HUES48 (cell line): Measurements from ENCODE around the gene LCMT2.

ENCODE experiments used
- H3K27ac ChIP-seq: one replicate; pipeline ENCODE4 v1.7.0; 2013; ENCODE audit warnings: low read depth, low read length, inconsistent platforms
- H3K27me3 ChIP-seq: 2 replicates; pipeline ENCODE4 v1.6.1; 2013; ENCODE audit warnings: mild to moderate bottlenecking, low read length; ENCODE audit not compliant: control insufficient read depth, insufficient read depth
- H3K36me3 ChIP-seq: 2 replicates; pipeline ENCODE4 v1.6.1; 2013; ENCODE audit warnings: low read length; ENCODE audit not compliant: control insufficient read depth, insufficient read depth
- H3K4me1 ChIP-seq: 2 replicates; pipeline ENCODE4 v1.6.1; 2013; ENCODE audit warnings: mild to moderate bottlenecking, low read length; ENCODE audit not compliant: control insufficient read depth, insufficient read depth
- H3K4me3 ChIP-seq: 2 replicates; pipeline ENCODE4 v1.5.1; 2013; ENCODE audit warnings: mild to moderate bottlenecking, low read depth, low read length
- H3K9ac ChIP-seq: 2 replicates; pipeline ENCODE4 v1.6.1; 2013; ENCODE audit warnings: mild to moderate bottlenecking, low read depth, low read length, moderate library complexity
- H3K9me3 ChIP-seq: 2 replicates; pipeline ENCODE4 v1.6.1; 2013; ENCODE audit warnings: low read length; ENCODE audit not compliant: control insufficient read depth, insufficient read depth

Gene LCMT2, protein sequence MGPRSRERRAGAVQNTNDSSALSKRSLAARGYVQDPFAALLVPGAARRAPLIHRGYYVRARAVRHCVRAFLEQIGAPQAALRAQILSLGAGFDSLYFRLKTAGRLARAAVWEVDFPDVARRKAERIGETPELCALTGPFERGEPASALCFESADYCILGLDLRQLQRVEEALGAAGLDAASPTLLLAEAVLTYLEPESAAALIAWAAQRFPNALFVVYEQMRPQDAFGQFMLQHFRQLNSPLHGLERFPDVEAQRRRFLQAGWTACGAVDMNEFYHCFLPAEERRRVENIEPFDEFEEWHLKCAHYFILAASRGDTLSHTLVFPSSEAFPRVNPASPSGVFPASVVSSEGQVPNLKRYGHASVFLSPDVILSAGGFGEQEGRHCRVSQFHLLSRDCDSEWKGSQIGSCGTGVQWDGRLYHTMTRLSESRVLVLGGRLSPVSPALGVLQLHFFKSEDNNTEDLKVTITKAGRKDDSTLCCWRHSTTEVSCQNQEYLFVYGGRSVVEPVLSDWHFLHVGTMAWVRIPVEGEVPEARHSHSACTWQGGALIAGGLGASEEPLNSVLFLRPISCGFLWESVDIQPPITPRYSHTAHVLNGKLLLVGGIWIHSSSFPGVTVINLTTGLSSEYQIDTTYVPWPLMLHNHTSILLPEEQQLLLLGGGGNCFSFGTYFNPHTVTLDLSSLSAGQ

DNA sequence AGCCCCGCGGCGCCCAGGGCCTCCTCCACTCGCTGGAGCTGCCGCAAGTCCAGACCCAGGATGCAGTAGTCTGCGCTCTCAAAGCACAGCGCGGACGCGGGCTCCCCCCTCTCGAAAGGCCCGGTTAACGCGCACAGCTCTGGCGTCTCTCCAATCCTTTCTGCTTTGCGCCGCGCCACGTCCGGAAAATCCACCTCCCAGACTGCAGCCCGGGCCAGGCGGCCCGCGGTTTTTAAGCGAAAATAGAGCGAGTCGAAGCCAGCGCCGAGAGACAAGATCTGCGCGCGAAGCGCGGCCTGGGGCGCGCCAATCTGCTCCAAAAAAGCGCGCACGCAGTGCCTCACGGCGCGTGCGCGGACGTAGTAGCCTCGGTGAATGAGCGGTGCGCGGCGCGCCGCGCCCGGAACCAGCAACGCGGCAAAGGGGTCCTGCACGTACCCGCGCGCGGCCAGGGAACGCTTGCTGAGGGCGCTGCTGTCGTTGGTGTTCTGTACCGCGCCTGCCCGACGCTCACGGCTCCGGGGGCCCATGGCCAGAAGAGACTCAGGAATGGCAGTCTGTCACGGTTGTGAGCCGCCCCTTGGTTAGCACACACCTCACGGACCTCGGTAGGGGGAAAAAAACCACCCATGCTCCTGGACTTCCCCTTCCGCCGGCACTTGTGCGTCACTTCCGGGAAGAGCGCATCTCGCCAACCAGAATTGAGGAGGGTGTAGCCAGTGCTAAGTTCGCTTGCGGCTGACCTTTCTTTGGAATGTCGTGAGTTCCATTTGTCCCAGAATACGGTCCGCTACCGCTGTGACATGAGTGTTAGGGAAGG, at the start of gene LCMT2:
TSS of gene LCMT2 (minus strand) at position 614 of the 820 bp plus-strand sequence. CDS start at position 530, 84 bp downstream.
- H3K27ac ChIP-seq, result peak within 1 kb of the TSS; percentile 96
- H3K27me3 ChIP-seq, result no peaks in the 10 kb centered on the region
- no peaks in the 10 kb centered on the region for H3K9me3 ChIP-seq
- peak within 1 kb of the TSS; percentile 92 for H3K9ac ChIP-seq
- peak within 1 kb of the TSS; percentile 72 for H3K4me3 ChIP-seq
- H3K4me1 ChIP-seq, result peaks cover 8% of the 10 kb centered on the region
- peaks cover 15% of the 10 kb centered on the region for H3K36me3 ChIP-seq

- H3K27me3 ChIP-seq, result no peaks in the 10 kb centered on the region
- H3K4me1 ChIP-seq, result no peaks in the 10 kb centered on the region
- H3K9me3 ChIP-seq, result no peaks in the 10 kb centered on the region
- no peak overlapping the region for H3K4me3 ChIP-seq
- H3K9ac ChIP-seq, result no peak overlapping the region
- H3K27ac ChIP-seq, result no peak overlapping the region
- H3K36me3 ChIP-seq, result peaks cover 61% of the 10 kb centered on the region
Observed at GRCh38 chr15:43378601-43379000, 48.2 kb upstream of the LCMT2 start.

DNA sequence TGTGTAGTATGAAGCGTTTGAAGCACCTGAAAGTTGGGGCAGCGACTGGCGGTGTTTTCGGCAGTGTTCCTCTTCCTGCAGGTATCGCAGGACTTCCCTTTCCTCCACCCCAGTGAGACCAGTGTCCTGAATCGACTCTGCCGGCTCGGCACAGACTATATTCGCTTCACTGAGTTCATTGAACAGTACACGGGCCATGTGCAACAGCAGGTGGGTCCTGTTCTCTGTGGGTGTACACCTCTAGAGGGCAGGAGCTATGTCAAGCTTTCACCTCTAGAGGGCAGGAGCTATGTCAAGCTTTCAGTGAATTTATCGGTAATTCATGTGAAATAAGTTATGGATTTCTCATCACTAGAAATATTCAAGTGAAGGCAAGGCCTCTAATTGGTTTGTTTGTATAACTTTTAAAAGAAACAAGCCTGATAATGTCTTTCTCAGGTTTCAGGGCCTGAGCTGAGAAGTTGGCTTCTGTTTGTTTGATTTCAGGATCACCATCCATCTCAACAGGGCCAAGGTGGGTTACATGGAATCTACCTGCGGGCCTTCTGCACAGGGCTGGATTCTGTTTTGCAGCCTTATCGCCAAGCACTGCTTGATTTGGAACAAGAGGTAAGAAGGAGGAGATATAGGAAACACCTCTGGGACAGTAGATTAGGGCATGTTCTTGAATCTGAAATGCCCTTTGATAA, 45.8 kb upstream of the LCMT2 start:
- H3K9me3 ChIP-seq, result no peaks in the 10 kb centered on the region
- no peak overlapping the region for H3K27ac ChIP-seq
- H3K4me3 ChIP-seq, result no peak overlapping the region
- no peaks in the 10 kb centered on the region for H3K27me3 ChIP-seq
- H3K4me1 ChIP-seq, result no peaks in the 10 kb centered on the region
- no peak overlapping the region for H3K9ac ChIP-seq
- peaks cover 43% of the 10 kb centered on the region for H3K36me3 ChIP-seq

- Histone ChIP-seq H3K36me3 (peaks cover 26% of the 10 kb centered on the region), H3K4me1 (no peaks in the 10 kb centered on the region), H3K27me3 (no peaks in the 10 kb centered on the region), H3K9ac (peak within 1 kb of the TSS; percentile 84), H3K4me3 (peak within 1 kb of the TSS; percentile 97), H3K9me3 (no peaks in the 10 kb centered on the region), H3K27ac (peak within 1 kb of the TSS; percentile 85)
Observed at GRCh38 chr15:43370975-43371974, 40.9 kb upstream of the LCMT2 start, which contains the start of the genes TUBGCP4 and ZSCAN29. TSS of gene TUBGCP4 (plus strand) at chr15:43371101. CDS start at chr15:43371355, 254 bp downstream. TSS of gene ZSCAN29 (minus strand) at chr15:43371043. CDS start at chr15:43369913, 1,130 bp downstream.

- peak overlapping the region; percentile 85 for H3K27ac ChIP-seq
Observed at GRCh38 chr15:43370310-43370974, 40.1 kb upstream of the LCMT2 start.

GRCh38 chr15:43361313-43361903, 31.0 kb upstream of the LCMT2 start:
- peaks cover 25% of the 10 kb centered on the region for H3K9me3 ChIP-seq
- no peaks in the 10 kb centered on the region for H3K27me3 ChIP-seq
- H3K27ac ChIP-seq, result no peak overlapping the region
- H3K9ac ChIP-seq, result no peak overlapping the region
- H3K4me3 ChIP-seq, result no peak overlapping the region
- H3K36me3 ChIP-seq, result peaks cover 80% of the 10 kb centered on the region
- H3K4me1 ChIP-seq, result no peaks in the 10 kb centered on the region

More at GRCh38 chr15:43370310-43370974, 40.1 kb upstream of the LCMT2 start:
- Histone ChIP-seq H3K27me3 (no peaks in the 10 kb centered on the region), H3K4me1 (no peaks in the 10 kb centered on the region), H3K4me3 (peak overlapping the region; percentile 97), H3K9ac (peak overlapping the region; percentile 74), H3K36me3 (peaks cover 33% of the 10 kb centered on the region), H3K9me3 (no peaks in the 10 kb centered on the region)

DNA sequence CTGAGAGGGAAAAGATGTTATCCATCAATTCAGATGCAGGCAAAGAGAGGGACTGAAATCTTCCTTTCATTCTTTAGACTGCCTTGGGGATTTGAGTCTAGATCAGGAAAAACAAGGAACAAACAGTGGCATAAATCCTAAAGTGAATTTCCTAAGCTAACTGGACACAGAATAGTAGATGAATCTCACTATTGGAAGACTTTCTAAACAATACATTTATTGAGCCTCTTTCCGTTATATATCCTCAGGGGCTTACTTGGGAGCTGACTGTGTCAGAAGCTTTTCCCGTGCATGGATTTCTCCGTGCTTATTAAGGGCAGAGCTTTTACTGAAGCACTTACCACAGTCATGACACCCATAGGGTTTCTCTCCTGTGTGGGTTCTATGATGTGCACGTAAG, 30.4 kb upstream of the LCMT2 start:
- Histone ChIP-seq H3K4me3 (no peak overlapping the region), H3K4me1 (no peaks in the 10 kb centered on the region), H3K36me3 (peaks cover 74% of the 10 kb centered on the region), H3K27me3 (no peaks in the 10 kb centered on the region), H3K27ac (no peak overlapping the region), H3K9me3 (peaks cover 25% of the 10 kb centered on the region), H3K9ac (no peak overlapping the region)

GRCh38 chr15:43352693-43353382, 22.5 kb upstream of the LCMT2 start:
- Histone ChIP-seq H3K36me3 (peaks cover 32% of the 10 kb centered on the region), H3K4me3 (no peak overlapping the region), H3K27me3 (no peaks in the 10 kb centered on the region), H3K4me1 (no peaks in the 10 kb centered on the region), H3K27ac (no peak overlapping the region), H3K9me3 (no peaks in the 10 kb centered on the region), H3K9ac (no peak overlapping the region)
